Camera-type eye (tissue), 1 donor: ENCODE measurements around the gene TADA3. TPM values are rescaled to one million over a fixed set of nuclear protein-coding genes. Genes with fewer than 3 reads are reported as not detected.

ENCODE experiments used
- total RNA-seq: library from RNA; depleted of rRNA; stranded (reverse); fragments of >200 nt; gene quantifications from one replicate; pipeline ENCODE4 v1.2.3, GENCODE V29; 2014

The TADA3 gene
- 44.0 TPM for total RNA-seq

GRCh38 chr3:9792405-9793160 is at the start of gene TADA3, which contains the start of gene ARPC4:
Gene TADA3, minus strand, starts transcription at chr3:9792473. Its CDS starts 1,007 bp downstream, at chr3:9791466.
Gene ARPC4, plus strand, starts transcription at chr3:9793082. Its CDS starts 40 bp downstream, at chr3:9793122.

GRCh38 chr3:9809615-9810432 is 17.6 kb upstream of the TADA3 start, which contains the start of gene TTLL3:
Gene TTLL3, plus strand, starts transcription at chr3:9810262. Its CDS starts 400 bp downstream, at chr3:9810662.

GRCh38 chr3:9769426-9770275 is 22.6 kb downstream of the TADA3 start, which contains the start of gene CAMK1:
Gene CAMK1, minus strand, starts transcription at chr3:9769947. Its CDS starts 2,198 bp downstream, at chr3:9767749.

GRCh38 chr3:9749645-9750555 is 42.4 kb downstream of the TADA3 start, which contains the start of gene OGG1:
Gene OGG1, plus strand, starts transcription at chr3:9749952. Its CDS starts 335 bp downstream, at chr3:9750287.

GRCh38 chr3:9731206-9732079 is 60.8 kb downstream of the TADA3 start, which contains the start of gene BRPF1:
Gene BRPF1, plus strand, starts transcription at chr3:9731735. Its CDS starts 2,406 bp downstream, at chr3:9734141.

Other genes starting within 250 kb of the TADA3 start
- gene LHFPL4, start 238.7 kb downstream of the TADA3 start, total RNA-seq = 16.8 TPM
- gene MTMR14, start 143.0 kb downstream of the TADA3 start, total RNA-seq = 32.8 TPM
- 3.8 TPM for gene CPNE9, start 88.6 kb downstream of the TADA3 start, total RNA-seq
- 26.8 TPM for gene BRPF1, start 60.7 kb downstream of the TADA3 start, total RNA-seq
- 35.8 TPM for gene OGG1, start 42.5 kb downstream of the TADA3 start, total RNA-seq
- 20.4 TPM for gene CAMK1, start 22.5 kb downstream of the TADA3 start, total RNA-seq
- 72.3 TPM for gene ARPC4, start 609 bp upstream of the TADA3 start, total RNA-seq
- gene TTLL3, start 17.8 kb upstream of the TADA3 start, total RNA-seq = 115 TPM
- 29.3 TPM for gene RPUSD3, start 51.5 kb upstream of the TADA3 start, total RNA-seq
- not detected for gene CIDEC, start 87.8 kb upstream of the TADA3 start, total RNA-seq
- 27.4 TPM for gene JAGN1, start 98.1 kb upstream of the TADA3 start, total RNA-seq
- 0.71 TPM for gene IL17RE, start 110.4 kb upstream of the TADA3 start, total RNA-seq
- 28.1 TPM for gene IL17RC, start 124.6 kb upstream of the TADA3 start, total RNA-seq
- gene CRELD1, start 141.4 kb upstream of the TADA3 start, total RNA-seq = 51.0 TPM
- 2.9 TPM for gene PRRT3, start 159.9 kb upstream of the TADA3 start, total RNA-seq
- 48.7 TPM for gene EMC3, start 194.4 kb upstream of the TADA3 start, total RNA-seq
- 11.7 TPM for gene FANCD2, start 234.0 kb upstream of the TADA3 start, total RNA-seq